Measurements from ENCODE around the gene AHSG. TPM values are rescaled to one million over a fixed set of nuclear protein-coding genes. Genes with fewer than 3 reads are reported as not detected.

Gene AHSG
- total RNA-seq, 1 experiment from 2014 or later, result 222 TPM

DNA sequence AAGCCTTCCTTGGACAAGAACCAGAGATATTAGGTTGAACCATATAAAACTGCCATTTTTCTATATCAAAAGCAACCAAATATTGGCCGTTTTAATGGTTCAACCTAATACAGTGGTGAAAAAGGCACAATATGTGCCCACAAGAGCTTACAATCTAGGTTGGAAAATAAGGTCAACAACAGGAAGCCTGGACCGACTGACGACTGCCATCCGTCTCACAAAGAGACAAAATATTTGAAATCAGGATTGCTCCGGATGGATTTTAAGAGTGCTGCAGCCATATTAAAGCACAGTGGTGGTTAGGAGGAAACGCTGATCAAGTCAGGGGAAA is 1.4 kb downstream of the AHSG start:
- H3K27ac Mint-ChIP-seq (ENCODE audit: unreplicated experiment), result no peak overlapping the region
- DNase-seq, result no peak
- H3K27me3 ChIP-seq (replicated peaks; ENCODE audit: control insufficient read depth, insufficient read depth, low read length), result no peaks in the 10 kb centered on the region
- H3K9me3 ChIP-seq, result no peaks in the 10 kb centered on the region
- ChIA-PET CTCF (interaction anchor here (0.6 to 3.2 kb wide), 18 partner anchors 14 to 530 kb away, joined by 3 to 14 read pairs (median 4); partner anchors contain the start of genes DNAJB11, EIF4A2 and KNG1), POLR2A (interaction anchor here (0.5 to 1.3 kb wide), 4 partner anchors 47 to 984 kb away, joined by 3 read pairs; partner anchors contain the start of genes EIF4A2 and TBCCD1)
- peaks cover under 1% of the 10 kb centered on the region for H3K9me3 Mint-ChIP-seq (ENCODE audit: unreplicated experiment)
- H3K27me3 Mint-ChIP-seq (ENCODE audit: insufficient read depth, unreplicated experiment), result no peaks in the 10 kb centered on the region
- H3K4me3 ChIP-seq (ENCODE audit: low read depth, low read length), result peak overlapping the region; percentile 33
- BruUV-seq (replicated peaks), result no TSS peak
- TF ChIP-seq CTCF (IDR thresholded peaks at IDR 0.05; ENCODE audit: insufficient read depth in 1 of 2, low read depth in 1 of 2, low read length in 1 of 2, severe bottlenecking in 1 of 2, unreplicated experiment in 1 of 2), result no peak
- peaks cover 14% of the 10 kb centered on the region; the same call in 1 of the 2 replicates for H3K4me1 ChIP-seq
- 0 out of 2 replicates have a peak, but pooled peaks cover 4% of the 10 kb centered on the region for H3K36me3 ChIP-seq (ENCODE audit: control insufficient read depth, insufficient read depth, low read length)
- peaks cover 6% of the 10 kb centered on the region for H3K36me3 Mint-ChIP-seq (ENCODE audit: insufficient read depth, unreplicated experiment)
- H3K4me3 Mint-ChIP-seq (ENCODE audit: unreplicated experiment), result peak overlapping the region; percentile 10
- H3K4me1 Mint-ChIP-seq (ENCODE audit: low read depth, unreplicated experiment), result peaks cover 26% of the 10 kb centered on the region
- intact Hi-C loops (cut with micrococcal nuclease; ENCODE audit: unreplicated experiment), result loop anchor here (1.0 kb wide), 2 partner anchors 25 to 63 kb away; no protein-coding TSS in a partner anchor

- Histone ChIP-seq H3K27me3 (replicated peaks; ENCODE audit: control insufficient read depth, insufficient read depth, low read length) (no peaks in the 10 kb centered on the region), H3K36me3 (ENCODE audit: control insufficient read depth, insufficient read depth, low read length) (0 out of 2 replicates have a peak, but pooled peaks cover 4% of the 10 kb centered on the region), H3K4me1 (peaks cover 14% of the 10 kb centered on the region; the same call in 1 of the 2 replicates), H3K4me3 (ENCODE audit: low read depth, low read length) (peak overlapping the region; percentile 33), H3K9me3 (no peaks in the 10 kb centered on the region)
- peaks cover 6% of the 10 kb centered on the region for H3K36me3 Mint-ChIP-seq (ENCODE audit: insufficient read depth, unreplicated experiment)
- peak overlapping the region; percentile 6 for H3K27ac Mint-ChIP-seq (ENCODE audit: unreplicated experiment)
- peak; percentile 93 to 94 for TF ChIP-seq CTCF (IDR thresholded peaks at IDR 0.05; ENCODE audit: insufficient read depth in 1 of 2, low read depth in 1 of 2, low read length in 1 of 2, severe bottlenecking in 1 of 2, unreplicated experiment in 1 of 2)
- DNase-seq, result peak; percentile 75 to 87
- no peaks in the 10 kb centered on the region for H3K9me3 Mint-ChIP-seq (ENCODE audit: unreplicated experiment)
- H3K4me1 Mint-ChIP-seq (ENCODE audit: low read depth, unreplicated experiment), result peaks cover 26% of the 10 kb centered on the region
- ChIA-PET CTCF (interaction anchor here (0.6 to 3.2 kb wide), 18 partner anchors 14 to 531 kb away, joined by 3 to 14 read pairs (median 4); partner anchors contain the start of genes DNAJB11, EIF4A2 and KNG1), POLR2A (interaction anchor here (0.5 to 1.3 kb wide), 4 partner anchors 47 to 985 kb away, joined by 3 read pairs; partner anchors contain the start of genes EIF4A2 and TBCCD1)
- peak overlapping the region; percentile 6 for H3K4me3 Mint-ChIP-seq (ENCODE audit: unreplicated experiment)
- BruUV-seq (replicated peaks), result no TSS peak
- no peaks in the 10 kb centered on the region for H3K27me3 Mint-ChIP-seq (ENCODE audit: insufficient read depth, unreplicated experiment)
- intact Hi-C loops (cut with micrococcal nuclease; ENCODE audit: unreplicated experiment), result loop anchor here (1.0 kb wide), 4 partner anchors 26 to 206 kb away; no protein-coding TSS in a partner anchor
These were observed 2.0 kb downstream of the AHSG start for GRCh38 chr3:186614597-186615483.

DNA sequence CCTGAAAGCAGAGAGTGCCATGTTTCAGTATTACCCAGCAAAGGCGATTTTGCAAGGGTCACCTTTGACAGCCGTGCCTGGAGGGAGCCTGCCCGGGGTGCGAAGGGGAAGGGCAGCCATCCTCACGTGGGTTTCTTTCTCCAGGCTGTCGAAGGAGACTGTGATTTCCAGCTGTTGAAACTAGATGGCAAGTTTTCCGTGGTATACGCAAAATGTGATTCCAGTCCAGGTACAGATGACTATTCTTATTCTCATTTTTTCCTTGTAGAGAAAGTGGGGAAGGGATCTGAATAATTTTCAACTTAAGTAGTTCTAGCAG is 3.4 kb downstream of the AHSG start:
- intact Hi-C loops (cut with micrococcal nuclease; ENCODE audit: unreplicated experiment), result no loop called here
- TF ChIP-seq CTCF (IDR thresholded peaks at IDR 0.05; ENCODE audit: insufficient read depth in 1 of 2, low read depth in 1 of 2, low read length in 1 of 2, severe bottlenecking in 1 of 2, unreplicated experiment in 1 of 2), result no peak
- Mint-ChIP-seq H3K36me3 (ENCODE audit: insufficient read depth, unreplicated experiment) (peaks cover 6% of the 10 kb centered on the region), H3K27ac (ENCODE audit: unreplicated experiment) (no peak overlapping the region), H3K27me3 (ENCODE audit: insufficient read depth, unreplicated experiment) (no peaks in the 10 kb centered on the region), H3K4me1 (ENCODE audit: low read depth, unreplicated experiment) (peaks cover 26% of the 10 kb centered on the region), H3K4me3 (ENCODE audit: unreplicated experiment) (no peak overlapping the region), H3K9me3 (ENCODE audit: unreplicated experiment) (no peaks in the 10 kb centered on the region)
- Histone ChIP-seq H3K4me3 (ENCODE audit: low read depth, low read length) (no peak overlapping the region), H3K4me1 (peaks cover 14% of the 10 kb centered on the region; the same call in 1 of the 2 replicates), H3K9me3 (no peaks in the 10 kb centered on the region), H3K36me3 (ENCODE audit: control insufficient read depth, insufficient read depth, low read length) (0 out of 2 replicates have a peak, but pooled peaks cover 6% of the 10 kb centered on the region), H3K27me3 (replicated peaks; ENCODE audit: control insufficient read depth, insufficient read depth, low read length) (no peaks in the 10 kb centered on the region)
- no peak for DNase-seq
- no TSS peak for BruUV-seq (replicated peaks)
- ChIA-PET CTCF (interaction anchor here (0.7 to 1.6 kb wide), 4 partner anchors 17 to 206 kb away, joined by 3 to 5 read pairs (median 4); no protein-coding TSS in a partner anchor), POLR2A (no interaction called here)
